HG02571 (cell line): ENCODE results near the gene RELCH.
A peak's percentile ranks its signal among the peaks of the same experiment; 100 is the strongest.

Experiments
- ATAC-seq: cut with Tn5 transposase; IDR thresholded peaks from one replicate; pipeline ENCODE4 v1.9.1; 2021; ENCODE audit warnings: mild to moderate bottlenecking, moderate library complexity; ENCODE audit not compliant: unreplicated experiment

RELCH gene

DNA sequence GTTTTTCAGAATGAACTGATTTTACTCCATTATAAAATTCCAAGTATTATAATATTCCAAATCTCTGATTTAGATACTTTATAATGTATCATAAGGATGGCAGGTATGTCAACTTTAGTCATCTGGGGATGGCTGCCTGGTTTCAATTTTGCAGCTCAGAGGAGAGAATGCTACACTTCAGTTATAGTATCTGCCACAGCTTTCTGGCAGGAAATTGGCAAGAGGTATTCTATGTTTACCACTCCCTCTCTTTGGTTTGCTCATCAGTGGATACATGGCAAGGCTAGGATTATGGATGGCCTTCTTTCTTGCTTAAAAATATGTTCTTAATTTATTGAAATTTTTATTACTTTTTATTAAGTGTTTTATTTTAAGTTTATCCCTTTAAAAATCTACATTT lies 71.0 kb downstream of the RELCH start:
- ATAC-seq = no peak

DNA sequence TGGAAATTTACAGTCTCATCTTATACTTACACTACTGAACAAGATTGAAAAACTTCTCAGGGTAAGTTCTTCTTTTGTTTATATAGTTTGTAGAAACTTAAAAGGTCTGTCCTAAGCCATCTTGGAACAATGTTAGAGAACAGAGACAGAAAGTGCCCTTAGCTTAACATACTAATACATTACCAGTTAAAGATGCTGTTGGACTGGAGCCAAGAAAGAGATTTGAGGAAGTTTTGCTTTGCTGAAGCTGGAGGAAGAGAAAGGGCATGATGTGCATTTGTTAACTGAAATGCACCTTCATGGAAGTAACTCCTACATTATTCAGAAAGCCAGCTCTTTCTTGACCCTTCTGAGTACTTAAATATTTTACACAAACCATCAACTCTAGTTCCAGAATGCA lies 71.6 kb downstream of the RELCH start:
- no peak for ATAC-seq

DNA sequence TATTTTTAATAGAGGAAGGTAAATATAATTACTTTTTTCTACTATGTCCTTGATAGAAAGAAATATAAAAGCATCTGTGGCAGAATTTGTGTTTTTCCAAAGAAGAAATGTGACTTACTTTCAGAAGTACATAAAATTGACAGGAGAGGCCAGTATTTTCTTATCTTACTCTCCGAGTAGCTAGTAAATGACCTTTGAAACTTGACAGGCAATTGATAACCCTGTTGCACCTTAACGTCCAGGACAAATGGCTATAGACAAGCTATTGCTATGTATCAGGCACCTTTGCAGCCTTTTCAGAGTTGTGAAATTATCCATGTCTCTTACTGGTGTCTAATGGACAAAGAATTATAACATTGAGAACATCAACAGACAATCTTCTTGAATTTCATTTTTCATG lies 75.0 kb downstream of the RELCH start:
- ATAC-seq = no peak

- no peak for ATAC-seq
Measured at GRCh38 chr18:62264984-62265383, 77.9 kb downstream of the RELCH start.

DNA sequence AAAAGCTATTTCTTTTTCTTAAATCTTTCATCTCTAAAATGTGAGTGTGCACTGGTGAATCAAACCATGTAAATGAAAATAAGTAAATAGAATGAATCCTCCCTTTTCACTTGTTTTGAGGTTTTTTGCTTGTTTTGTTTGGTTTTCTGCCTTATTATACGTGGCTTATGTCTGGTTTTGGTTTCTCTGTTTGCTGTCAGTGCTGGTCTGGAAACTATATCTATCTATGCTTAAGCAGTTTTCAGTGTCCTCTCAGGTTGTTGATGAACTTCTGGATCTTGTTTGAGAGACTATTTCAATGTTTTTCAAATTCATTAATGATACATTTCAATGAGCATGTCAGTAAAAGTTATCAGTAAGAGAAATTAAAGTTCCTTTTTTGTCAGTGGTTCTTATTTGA lies 90.0 kb downstream of the RELCH start:
- ATAC-seq = no peak

DNA sequence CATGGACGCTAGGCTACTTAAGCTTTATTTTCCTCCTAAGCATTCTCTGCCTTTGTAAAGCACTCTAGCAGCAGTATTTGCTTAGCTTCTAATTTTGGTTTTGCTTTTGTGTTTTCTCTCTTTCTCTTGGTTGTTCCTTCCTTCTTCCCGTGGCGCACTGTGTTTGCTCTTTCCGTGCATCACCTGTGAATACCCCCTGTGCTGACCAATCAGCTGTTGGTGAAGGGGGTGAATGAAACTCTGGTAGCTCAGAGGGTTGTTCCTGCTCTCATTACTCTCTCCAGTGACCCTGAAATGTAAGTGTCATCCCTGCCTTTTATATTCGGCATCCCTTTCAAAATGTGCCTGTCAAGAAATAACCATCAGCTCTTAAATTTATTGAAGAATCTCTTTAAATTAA lies 92.5 kb downstream of the RELCH start:
- ATAC-seq = no peak

- no peak for ATAC-seq
Measured at GRCh38 chr18:62280058-62280457, 93.0 kb downstream of the RELCH start.

- no peak for ATAC-seq
Measured at GRCh38 chr18:62280786-62281185, 93.7 kb downstream of the RELCH start.

GRCh38 chr18:62281684-62282083 lies 94.6 kb downstream of the RELCH start:
- ATAC-seq = no peak

- ATAC-seq = no peak
Measured at GRCh38 chr18:62282188-62282629, 95.2 kb downstream of the RELCH start.

DNA sequence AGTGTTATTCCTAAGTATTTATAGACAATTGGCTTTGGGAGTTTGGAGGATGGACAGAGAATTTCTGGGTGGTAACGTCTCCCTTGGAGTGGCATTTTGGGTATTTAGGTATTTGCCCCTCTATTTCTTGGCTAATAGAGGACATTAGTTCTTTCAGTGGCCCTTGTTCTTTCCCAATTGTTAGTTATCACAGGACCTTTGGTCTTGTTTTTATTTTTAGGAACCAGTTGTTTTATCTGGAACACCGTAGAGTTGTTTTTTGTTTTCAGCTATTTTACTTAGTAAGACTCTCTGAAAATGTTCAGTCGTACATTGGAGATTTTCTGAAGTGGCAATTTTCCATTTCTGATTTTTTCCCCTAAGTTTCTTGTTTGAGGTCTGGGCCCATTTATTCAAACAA lies 97.6 kb downstream of the RELCH start:
- ATAC-seq = no peak

DNA sequence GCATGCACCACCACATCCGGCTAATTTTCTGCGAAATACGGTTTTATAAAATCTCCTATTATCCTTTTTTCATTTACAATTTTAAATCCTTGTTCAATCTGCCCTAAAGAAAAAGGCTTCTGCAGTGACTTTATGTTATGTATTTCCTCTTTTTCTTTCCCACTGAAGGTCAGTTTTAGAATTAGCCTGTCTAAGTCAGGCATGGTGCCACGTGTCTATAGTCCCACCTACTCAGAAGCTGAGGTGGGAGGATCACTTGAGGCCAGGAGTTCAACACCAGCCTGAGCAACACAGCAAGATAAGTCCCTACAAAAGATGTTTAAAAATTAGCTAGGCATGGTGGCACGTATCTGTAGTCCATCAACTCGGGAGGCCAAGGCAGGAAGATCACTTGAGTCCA lies 98.2 kb downstream of the RELCH start:
- ATAC-seq = no peak

GRCh38 chr18:62287781-62288664 lies 101.0 kb downstream of the RELCH start:
- ATAC-seq = no peak

DNA sequence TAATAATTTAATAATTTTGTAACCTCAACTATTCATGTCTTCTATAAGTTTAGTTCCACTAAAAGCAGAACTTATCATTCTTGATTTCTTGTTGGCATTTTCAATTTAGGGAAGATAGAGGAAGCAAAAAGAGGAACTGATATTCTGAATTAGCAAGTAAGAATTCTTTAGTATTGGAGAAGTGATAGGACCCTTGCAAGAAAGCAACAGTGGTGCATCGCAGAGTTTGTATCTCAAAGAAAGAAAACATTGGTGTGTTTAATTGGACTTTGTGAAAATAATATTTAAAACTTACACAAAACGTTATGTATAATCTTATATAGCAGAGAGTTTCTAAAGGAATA lies 101.6 kb downstream of the RELCH start:
- peak; percentile 64 for ATAC-seq

DNA sequence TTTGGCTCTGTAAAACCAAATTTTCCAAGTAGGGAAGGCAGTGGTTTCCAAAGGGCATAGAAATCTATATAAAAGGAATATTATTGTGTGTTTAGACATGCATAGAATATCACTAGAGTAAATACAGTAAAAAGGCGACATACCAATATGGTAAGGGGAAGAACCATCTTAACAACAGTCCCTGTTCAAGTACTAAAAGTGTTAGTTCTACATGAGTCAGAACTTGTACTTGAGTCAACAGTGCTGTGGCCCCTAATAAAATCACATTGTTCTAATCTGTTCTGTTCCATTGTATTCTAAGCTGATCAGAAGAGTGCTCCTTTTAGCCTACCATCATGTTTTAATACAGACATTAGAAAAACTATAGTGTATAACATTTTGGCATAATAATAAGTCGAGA lies 102.0 kb downstream of the RELCH start:
- peak; percentile 64 for ATAC-seq

DNA sequence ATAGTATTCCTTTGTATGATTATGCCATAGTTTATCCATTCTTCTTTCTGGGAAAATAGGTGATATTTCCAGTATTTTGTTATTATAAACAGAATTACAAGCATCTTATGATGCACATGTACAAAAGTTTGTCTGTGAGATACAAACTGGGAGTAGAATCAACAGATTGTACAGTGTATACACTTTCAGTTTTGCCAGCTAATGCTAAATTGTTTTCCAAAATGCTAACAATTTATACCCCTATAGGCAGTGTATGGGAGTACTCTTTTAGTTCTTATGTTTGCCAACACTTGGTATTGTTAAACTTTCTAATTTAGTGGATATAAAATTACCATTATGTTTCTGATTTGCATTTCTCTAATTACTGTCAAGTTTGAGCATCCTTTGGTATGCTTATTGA lies 107.0 kb downstream of the RELCH start:
- ATAC-seq = no peak

GRCh38 chr18:62300359-62300963 lies 113.4 kb downstream of the RELCH start:
- ATAC-seq = no peak

- no peak for ATAC-seq
Measured at GRCh38 chr18:62301322-62301721, 114.3 kb downstream of the RELCH start.

- no peak for ATAC-seq
Measured at GRCh38 chr18:62312851-62313250, 125.8 kb downstream of the RELCH start.

DNA sequence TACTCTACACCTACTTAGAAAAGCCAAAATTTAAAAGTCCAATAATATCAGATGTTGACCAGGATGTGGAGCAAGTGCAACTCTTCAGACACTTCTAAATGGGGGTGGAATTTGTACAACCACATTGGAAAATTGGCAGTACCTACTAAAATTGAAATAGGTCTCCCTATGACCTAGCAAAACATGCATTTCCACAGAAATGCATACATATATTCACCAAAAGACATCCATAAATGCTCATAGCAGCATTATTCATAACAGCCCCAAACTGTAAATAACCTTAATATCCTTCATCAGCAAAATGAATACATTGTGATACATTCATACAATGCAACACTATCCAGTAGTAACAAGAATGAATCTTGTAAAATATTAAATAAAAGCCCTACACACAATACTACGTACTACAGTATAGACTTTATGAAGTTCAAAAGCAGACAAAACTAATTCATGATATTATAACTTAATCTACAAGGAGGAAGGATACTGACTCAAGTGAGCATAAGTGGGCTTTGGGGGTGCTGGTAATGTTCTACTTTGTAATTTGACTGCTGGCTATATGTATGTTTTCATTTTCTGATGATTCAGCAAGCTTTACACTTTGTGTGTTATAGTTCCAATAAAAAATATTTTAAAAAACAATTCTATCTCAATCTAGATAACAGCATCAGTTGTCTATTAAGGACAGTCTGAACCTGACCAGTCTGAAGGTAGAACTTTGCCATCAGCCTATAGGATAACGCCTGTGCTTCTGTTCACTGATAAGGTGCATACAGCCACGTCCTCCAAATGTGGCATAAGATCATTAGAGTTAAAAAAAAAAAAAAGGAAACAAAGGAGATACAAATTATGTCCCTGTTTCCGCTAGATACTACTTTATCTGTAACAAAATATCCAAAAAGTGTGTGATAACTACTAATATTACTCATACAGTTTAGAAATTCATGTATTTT lies 131.4 kb downstream of the RELCH start:
- no peak for ATAC-seq

DNA sequence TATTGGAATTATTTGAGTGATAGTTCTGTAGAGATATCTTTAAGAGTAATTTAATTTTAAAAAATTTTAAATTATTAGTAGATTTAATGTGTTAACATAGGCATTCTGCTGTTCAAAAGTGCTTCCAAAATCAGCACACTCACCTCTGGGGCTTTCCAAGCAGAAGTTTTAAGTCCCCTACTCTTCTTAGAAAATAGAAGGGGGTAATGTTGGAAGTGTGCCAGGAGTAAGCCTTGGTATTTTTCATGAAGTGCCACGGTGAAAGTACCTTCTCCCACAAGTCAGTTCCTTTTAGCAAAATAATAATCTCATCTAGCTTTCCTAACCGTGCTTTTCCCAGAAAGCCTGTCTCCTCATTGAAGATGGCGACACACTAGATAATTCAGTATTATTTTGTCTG lies 134.1 kb downstream of the RELCH start:
- no peak for ATAC-seq
